Measurements from ENCODE around the gene CCDC191.

The CCDC191 gene

DNA sequence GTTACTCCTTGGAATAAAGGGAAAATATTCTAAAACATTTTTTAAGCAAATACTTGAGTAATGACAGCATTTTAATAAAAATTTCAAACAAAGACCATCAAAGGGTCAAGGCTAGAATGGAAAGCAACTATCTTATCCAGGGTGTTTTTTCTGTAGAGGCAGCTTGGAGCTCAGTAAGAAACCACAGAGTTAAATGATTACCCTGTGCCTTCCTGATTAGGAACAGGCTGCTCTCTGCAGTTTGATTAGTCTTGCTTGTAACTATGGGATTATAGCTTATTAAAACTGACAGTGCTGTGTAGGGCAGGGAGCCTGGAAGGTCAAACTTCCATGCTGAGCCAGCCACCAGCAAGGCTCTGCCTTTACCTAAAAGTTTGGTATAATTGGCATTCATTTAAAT is 33.3 kb upstream of the CCDC191 start:
- TF ChIP-seq, protein P1, sequence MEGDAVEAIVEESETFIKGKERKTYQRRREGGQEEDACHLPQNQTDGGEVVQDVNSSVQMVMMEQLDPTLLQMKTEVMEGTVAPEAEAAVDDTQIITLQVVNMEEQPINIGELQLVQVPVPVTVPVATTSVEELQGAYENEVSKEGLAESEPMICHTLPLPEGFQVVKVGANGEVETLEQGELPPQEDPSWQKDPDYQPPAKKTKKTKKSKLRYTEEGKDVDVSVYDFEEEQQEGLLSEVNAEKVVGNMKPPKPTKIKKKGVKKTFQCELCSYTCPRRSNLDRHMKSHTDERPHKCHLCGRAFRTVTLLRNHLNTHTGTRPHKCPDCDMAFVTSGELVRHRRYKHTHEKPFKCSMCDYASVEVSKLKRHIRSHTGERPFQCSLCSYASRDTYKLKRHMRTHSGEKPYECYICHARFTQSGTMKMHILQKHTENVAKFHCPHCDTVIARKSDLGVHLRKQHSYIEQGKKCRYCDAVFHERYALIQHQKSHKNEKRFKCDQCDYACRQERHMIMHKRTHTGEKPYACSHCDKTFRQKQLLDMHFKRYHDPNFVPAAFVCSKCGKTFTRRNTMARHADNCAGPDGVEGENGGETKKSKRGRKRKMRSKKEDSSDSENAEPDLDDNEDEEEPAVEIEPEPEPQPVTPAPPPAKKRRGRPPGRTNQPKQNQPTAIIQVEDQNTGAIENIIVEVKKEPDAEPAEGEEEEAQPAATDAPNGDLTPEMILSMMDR (IDR thresholded peaks at IDR 0.05; ENCODE audit: low read depth, low read length, poor library complexity, severe bottlenecking), result no peak
- TF ChIP-seq EZH2phosphoT487 (IDR thresholded peaks at IDR 0.05; ENCODE audit: borderline replicate concordance, low read length), result no peak
- H3K9me2 ChIP-seq (replicated peaks; ENCODE audit: control insufficient read depth, low read length), result no peaks in the 10 kb centered on the region
- H3K27ac ChIP-seq (ENCODE audit: low read depth, low read length), result no peak overlapping the region

DNA sequence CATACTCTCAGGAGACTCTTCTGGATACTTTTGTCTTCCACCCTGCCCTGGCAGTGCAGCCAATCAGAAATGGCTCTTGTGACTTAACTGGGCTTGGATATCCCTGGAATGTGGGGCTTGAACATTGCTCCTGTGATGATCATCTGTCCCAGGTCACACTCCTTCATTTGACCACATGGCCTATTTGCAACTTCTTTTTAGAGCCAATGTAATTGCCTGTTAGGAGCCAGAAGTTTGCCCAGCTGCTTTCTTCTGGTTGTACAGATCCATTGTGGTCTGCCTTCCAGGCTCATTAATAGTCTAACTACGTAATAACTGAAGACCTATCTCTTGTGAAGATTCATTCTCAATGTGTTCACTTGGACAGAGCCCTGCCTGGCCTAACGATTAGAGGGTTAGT is 30.0 kb upstream of the CCDC191 start:
- no peak overlapping the region for H3K4me2 ChIP-seq (ENCODE audit: low read length)
- no peak for TF ChIP-seq EZH2phosphoT487 (IDR thresholded peaks at IDR 0.05; ENCODE audit: borderline replicate concordance, low read length)
- TF ChIP-seq, protein P1 (IDR thresholded peaks at IDR 0.05; ENCODE audit: low read depth, low read length, poor library complexity, severe bottlenecking), result no peak
- peaks cover 2% of the 10 kb centered on the region; the same call in 1 of the 2 replicates for H3K79me2 ChIP-seq (ENCODE audit: control insufficient read depth, low read length)
- H3K9me3 ChIP-seq (ENCODE audit: control insufficient read depth, insufficient read depth, low read length), result no peaks in the 10 kb centered on the region
- H3K27ac ChIP-seq (ENCODE audit: low read depth, low read length), result no peak overlapping the region
- no peaks in the 10 kb centered on the region for H3K27me3 ChIP-seq (ENCODE audit: control insufficient read depth, low read length)
- no peaks in the 10 kb centered on the region for H3K4me1 ChIP-seq (ENCODE audit: control insufficient read depth, low read length)
- no peaks in the 10 kb centered on the region for H3K9me2 ChIP-seq (replicated peaks; ENCODE audit: control insufficient read depth, low read length)
- H3K36me3 ChIP-seq (ENCODE audit: control insufficient read depth, low read length), result peaks cover 63% of the 10 kb centered on the region
- no peak overlapping the region for H3K4me3 ChIP-seq (ENCODE audit: low read length)
- no peaks in the 10 kb centered on the region for H4K20me1 ChIP-seq (ENCODE audit: control insufficient read depth, insufficient read depth, low read depth, low read length)
- H3F3A ChIP-seq (ENCODE audit: control insufficient read depth, insufficient read depth), result no peaks in the 10 kb centered on the region

More for the DNA sequence above, 33.3 kb upstream of the CCDC191 start:
- Histone ChIP-seq H4K20me1 (ENCODE audit: control insufficient read depth, insufficient read depth, low read depth, low read length) (no peaks in the 10 kb centered on the region), H3K4me3 (ENCODE audit: low read length) (no peak overlapping the region), H3K36me3 (ENCODE audit: control insufficient read depth, low read length) (peaks cover 31% of the 10 kb centered on the region), H3K27me3 (ENCODE audit: control insufficient read depth, low read length) (0 out of 2 replicates have a peak, but pooled peaks cover 2% of the 10 kb centered on the region), H3F3A (ENCODE audit: control insufficient read depth, insufficient read depth) (no peaks in the 10 kb centered on the region), H3K4me2 (ENCODE audit: low read length) (no peak overlapping the region), H3K4me1 (ENCODE audit: control insufficient read depth, low read length) (no peaks in the 10 kb centered on the region), H3K79me2 (ENCODE audit: control insufficient read depth, low read length) (0 out of 2 replicates have a peak, but pooled peaks cover 2% of the 10 kb centered on the region), H3K9me3 (ENCODE audit: control insufficient read depth, insufficient read depth, low read length) (no peaks in the 10 kb centered on the region)

DNA sequence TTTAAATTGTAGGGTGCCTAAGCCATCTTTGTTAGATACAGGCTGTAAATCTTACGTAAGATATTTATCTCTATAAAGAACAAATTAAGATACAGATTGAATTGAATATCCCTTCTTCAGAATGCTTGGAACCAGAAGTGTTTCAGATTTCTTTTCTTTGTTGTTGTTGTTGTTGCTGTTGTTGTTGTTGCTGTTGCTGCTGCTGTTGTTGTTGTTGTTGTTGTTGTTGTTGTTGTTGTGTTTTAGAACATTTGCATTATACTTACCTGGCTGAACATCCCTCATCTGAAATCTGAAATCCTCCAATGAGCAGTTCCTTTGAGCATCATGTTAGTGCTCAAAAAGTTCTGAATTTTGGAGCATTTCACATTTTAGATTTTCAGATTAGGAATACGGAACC is 26.8 kb upstream of the CCDC191 start:
- Histone ChIP-seq H3K4me2 (ENCODE audit: low read length) (no peak overlapping the region), H3K4me1 (ENCODE audit: control insufficient read depth, low read length) (no peaks in the 10 kb centered on the region), H3K4me3 (ENCODE audit: low read length) (no peak overlapping the region), H3K79me2 (ENCODE audit: control insufficient read depth, low read length) (peaks cover 2% of the 10 kb centered on the region; the same call in 1 of the 2 replicates), H4K20me1 (ENCODE audit: control insufficient read depth, insufficient read depth, low read depth, low read length) (no peaks in the 10 kb centered on the region), H3K9me2 (replicated peaks; ENCODE audit: control insufficient read depth, low read length) (no peaks in the 10 kb centered on the region), H3F3A (ENCODE audit: control insufficient read depth, insufficient read depth) (no peaks in the 10 kb centered on the region), H3K27ac (ENCODE audit: low read depth, low read length) (no peak overlapping the region), H3K27me3 (ENCODE audit: control insufficient read depth, low read length) (no peaks in the 10 kb centered on the region), H3K9me3 (ENCODE audit: control insufficient read depth, insufficient read depth, low read length) (no peaks in the 10 kb centered on the region), H3K36me3 (ENCODE audit: control insufficient read depth, low read length) (peaks cover 95% of the 10 kb centered on the region)
- no peak for TF ChIP-seq EZH2phosphoT487 (IDR thresholded peaks at IDR 0.05; ENCODE audit: borderline replicate concordance, low read length)
- TF ChIP-seq, protein P1 (IDR thresholded peaks at IDR 0.05; ENCODE audit: low read depth, low read length, poor library complexity, severe bottlenecking), result no peak

Measured in DOHH2 (cell line).